CD14-positive monocyte (primary cell): ENCODE results near the gene RPS15. TPM values are rescaled to one million over a fixed set of nuclear protein-coding genes. Genes with fewer than 3 reads are reported as not detected.
A peak's percentile ranks its signal among the peaks of the same experiment; 100 is the strongest.

ENCODE experiments used
- DNase-seq, 3 donors: peaks; one replicate each; pipeline ENCODE4 v3.0.0-alpha.2; 2011 to 2022
- H2AFZ ChIP-seq: 2 replicates; pipeline ENCODE4 v1.6.0; 2012; ENCODE audit warnings: mild to moderate bottlenecking, low read depth, low read length, inconsistent platforms; ENCODE audit not compliant: insufficient read depth, poor library complexity, severe bottlenecking
- H3K27ac ChIP-seq, 2 donors: 1 replicate in 1 of 2; 2 replicates in 1 of 2; pipeline ENCODE4 v1.5.1; 2012 to 2013; ENCODE audit warnings: low read length in 2 of 2, control low read depth in 1 of 2, inconsistent platforms in 1 of 2, low read depth in 1 of 2, mild to moderate bottlenecking in 1 of 2
- H3K27me3 ChIP-seq, 2 donors: one replicate each; pipeline versions ENCODE4 v1.6.0 to v1.6.1; 2011 to 2013; ENCODE audit warnings: low read length in 2 of 2; ENCODE audit not compliant: control insufficient read depth in 2 of 2, insufficient read depth in 2 of 2
- H3K36me3 ChIP-seq, 2 donors: replicated peaks in 1 of 2; 1 replicate in 1 of 2; 2 replicates in 1 of 2; pipeline versions ENCODE4 v1.5.1 to v1.6.1; 2012 to 2013; ENCODE audit warnings: low read length in 2 of 2, control low read depth in 1 of 2, inconsistent platforms in 1 of 2, mild to moderate bottlenecking in 1 of 2; ENCODE audit not compliant: insufficient read depth in 2 of 2, control insufficient read depth in 1 of 2
- H3K4me1 ChIP-seq, 2 donors: 1 replicate in 1 of 2; 2 replicates in 1 of 2; pipeline versions ENCODE4 v1.5.1 to v1.6.1; 2012 to 2013; ENCODE audit warnings: low read length in 2 of 2, control low read depth in 1 of 2, inconsistent platforms in 1 of 2, mild to moderate bottlenecking in 1 of 2, moderate library complexity in 1 of 2; ENCODE audit not compliant: insufficient read depth in 2 of 2, control insufficient read depth in 1 of 2
- H3K4me2 ChIP-seq: replicated peaks from 2 replicates; pipeline ENCODE3; 2012; ENCODE audit warnings: low read length, moderate library complexity, mild to moderate bottlenecking; ENCODE audit not compliant: poor library complexity, severe bottlenecking; ENCODE audit errors: extremely low read depth
- H3K4me3 ChIP-seq, 3 experiments: fragments of 200-600 bp in 1 of 3; sonication (generic) in 1 of 3; replicated peaks in 1 of 3; 1 replicate in 2 of 3; 2 replicates in 1 of 3; pipeline ENCODE4 v1.5.1; 2011 to 2013; ENCODE audit warnings: low read length in 3 of 3, mild to moderate bottlenecking in 3 of 3, control low read depth in 2 of 3, low read depth in 2 of 3, inconsistent platforms in 1 of 3, moderate library complexity in 1 of 3
- H3K79me2 ChIP-seq: 2 replicates; pipeline ENCODE4 v1.6.0; 2012; ENCODE audit warnings: mild to moderate bottlenecking, control low read depth, inconsistent platforms, low read length, moderate library complexity; ENCODE audit not compliant: insufficient read depth
- H3K9ac ChIP-seq: 2 replicates; pipeline ENCODE4 v1.6.0; 2017; ENCODE audit warnings: low read length, mild to moderate bottlenecking; ENCODE audit not compliant: insufficient read depth, poor library complexity, severe bottlenecking
- H3K9me3 ChIP-seq, 2 donors: replicated peaks in 1 of 2; 1 replicate in 1 of 2; 2 replicates in 1 of 2; pipeline versions ENCODE4 v1.5.1 to v1.6.1; 2012 to 2013; ENCODE audit warnings: low read length in 2 of 2, control low read depth in 1 of 2; ENCODE audit not compliant: control insufficient read depth in 1 of 2, insufficient read depth in 1 of 2
- H4K20me1 ChIP-seq: 2 replicates; pipeline ENCODE4 v1.6.0; 2012; ENCODE audit warnings: mild to moderate bottlenecking, low read length, control low read depth, moderate library complexity; ENCODE audit not compliant: insufficient read depth
- H3K27ac Mint-ChIP-seq, 7 donors: one replicate each; pipeline ENCODE4 v1.8.0; 2020; ENCODE audit warnings: mild to moderate bottlenecking in 7 of 7, mixed read lengths in 7 of 7, moderate library complexity in 6 of 7, inconsistent platforms in 2 of 7
- H3K27me3 Mint-ChIP-seq, 3 donors: one replicate each; pipeline ENCODE4 v1.8.0; 2021 to 2022; ENCODE audit warnings: low read depth in 3 of 3, mild to moderate bottlenecking in 3 of 3, mixed read lengths in 3 of 3, moderate library complexity in 3 of 3, inconsistent platforms in 1 of 3
- H3K36me3 Mint-ChIP-seq, 2 donors: one replicate each; pipeline ENCODE4 v1.8.0; 2020; ENCODE audit warnings: mixed read lengths in 2 of 2, inconsistent platforms in 1 of 2, mild to moderate bottlenecking in 1 of 2
- H3K4me1 Mint-ChIP-seq: one replicate; pipeline ENCODE4 v1.8.0; 2020; ENCODE audit warnings: mild to moderate bottlenecking, mixed read lengths
- H3K4me3 Mint-ChIP-seq, 2 donors: one replicate each; pipeline ENCODE4 v1.8.0; 2020; ENCODE audit warnings: mild to moderate bottlenecking in 2 of 2, mixed read lengths in 2 of 2, moderate library complexity in 1 of 2
- H3K9me3 Mint-ChIP-seq, 7 donors: one replicate each; pipeline ENCODE4 v1.8.0; 2020 to 2022; ENCODE audit warnings: mixed read lengths in 7 of 7, mild to moderate bottlenecking in 6 of 7, moderate library complexity in 6 of 7, inconsistent platforms in 2 of 7
- WGBS: methylation state at CpG from one replicate; pipeline ENCODE4 v1.1.5; 2013; ENCODE audit warnings: missing lambda C conversion rate; ENCODE audit not compliant: insufficient coverage; 5-methylcytosine and 5-hydroxymethylcytosine counted together
- intact Hi-C, 2 donors: fragments of 100-400 bp; cut with micrococcal nuclease; formaldehyde crosslinking; loops; one replicate each; pipeline versions ENCODE4 v1.15.0 to v1.15.1; 2023
- polyA plus RNA-seq, 3 donors: library from polyadenylated mRNA; depleted of rRNA in 1 of 3; unstranded in 2 of 3; stranded (reverse) in 1 of 3; fragments of 300-500 nt in 2 of 3; fragments of >200 nt in 1 of 3; fragmentation: Illumina TruSeq in 2 of 3; gene quantifications; 1 replicate in 2 of 3; 2 replicates in 1 of 3; pipeline ENCODE4 v1.2.3, GENCODE V29; 2012 to 2021
- TF ChIP-seq, protein P1 (sequence below): fragments of 200-600 bp; IDR thresholded peaks from one replicate; pipeline ENCODE4 v1.8.0; 2022; ENCODE audit warnings: antibody characterized with exemption, mild to moderate bottlenecking

RPS15 gene
- polyA plus RNA-seq, 3 donors, result 1,318 to 3,451 (median 1,526) TPM

DNA sequence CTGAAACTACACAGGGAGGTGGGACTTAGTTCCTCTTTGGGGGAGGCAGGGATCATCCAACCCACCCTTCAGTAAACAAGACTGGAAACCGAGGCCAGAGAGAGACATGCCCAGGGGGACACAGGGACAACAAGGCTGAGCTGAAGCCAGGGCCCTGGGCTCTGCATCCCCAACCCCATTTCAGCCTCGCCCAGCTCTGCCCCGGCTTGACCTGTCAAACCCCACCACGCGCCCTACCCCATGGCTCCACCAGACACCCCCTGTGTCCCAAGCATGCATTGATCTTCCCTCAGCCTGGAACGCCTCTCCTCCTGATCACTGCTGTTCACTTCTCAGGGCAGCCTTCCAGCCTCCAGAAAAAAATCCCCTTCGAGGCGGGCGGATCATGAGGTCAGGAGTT lies 9.7 kb downstream of the RPS15 start:
- Histone ChIP-seq H3K9me3 (peaks cover 0 to 23% of the 10 kb centered on the region in 2 donors), H3K79me2 (no peaks in the 10 kb centered on the region), H3K4me3 (no peak overlapping the region), H3K9ac (no peak overlapping the region), H3K36me3 (no peaks in the 10 kb centered on the region), H2AFZ (no peak overlapping the region), H3K27me3 (peaks cover 45 to 79% of the 10 kb centered on the region in 2 donors), H4K20me1 (peaks cover 42% of the 10 kb centered on the region), H3K4me1 (peaks cover 14 to 32% of the 10 kb centered on the region in 2 donors), H3K27ac (no peak overlapping the region), H3K4me2 (no peak overlapping the region)
- H3K36me3 Mint-ChIP-seq, result peaks cover 0 to 7% of the 10 kb centered on the region in 2 donors
- peaks cover 0 to 28% (median 15%) of the 10 kb centered on the region in 7 donors for H3K9me3 Mint-ChIP-seq
- intact Hi-C loops, result loop anchor here in 1 of 2 donors (10.0 kb wide), 1 partner anchor 67 kb away; the partner anchor contains the start of gene ADAMTSL5
- peak overlapping the region in 1 of 2 donors; percentile 87 for H3K4me3 Mint-ChIP-seq
- no peak overlapping the region for H3K27ac Mint-ChIP-seq
- H3K27me3 Mint-ChIP-seq, result peaks cover 65 to 91% (median 69%) of the 10 kb centered on the region in 3 donors
- WGBS, result 75% methylated on average over 6 of the region's 9 CpGs
- TF ChIP-seq, protein P1, sequence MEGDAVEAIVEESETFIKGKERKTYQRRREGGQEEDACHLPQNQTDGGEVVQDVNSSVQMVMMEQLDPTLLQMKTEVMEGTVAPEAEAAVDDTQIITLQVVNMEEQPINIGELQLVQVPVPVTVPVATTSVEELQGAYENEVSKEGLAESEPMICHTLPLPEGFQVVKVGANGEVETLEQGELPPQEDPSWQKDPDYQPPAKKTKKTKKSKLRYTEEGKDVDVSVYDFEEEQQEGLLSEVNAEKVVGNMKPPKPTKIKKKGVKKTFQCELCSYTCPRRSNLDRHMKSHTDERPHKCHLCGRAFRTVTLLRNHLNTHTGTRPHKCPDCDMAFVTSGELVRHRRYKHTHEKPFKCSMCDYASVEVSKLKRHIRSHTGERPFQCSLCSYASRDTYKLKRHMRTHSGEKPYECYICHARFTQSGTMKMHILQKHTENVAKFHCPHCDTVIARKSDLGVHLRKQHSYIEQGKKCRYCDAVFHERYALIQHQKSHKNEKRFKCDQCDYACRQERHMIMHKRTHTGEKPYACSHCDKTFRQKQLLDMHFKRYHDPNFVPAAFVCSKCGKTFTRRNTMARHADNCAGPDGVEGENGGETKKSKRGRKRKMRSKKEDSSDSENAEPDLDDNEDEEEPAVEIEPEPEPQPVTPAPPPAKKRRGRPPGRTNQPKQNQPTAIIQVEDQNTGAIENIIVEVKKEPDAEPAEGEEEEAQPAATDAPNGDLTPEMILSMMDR, result no peak
- DNase-seq, result no peak
- peaks cover 15% of the 10 kb centered on the region for H3K4me1 Mint-ChIP-seq

DNA sequence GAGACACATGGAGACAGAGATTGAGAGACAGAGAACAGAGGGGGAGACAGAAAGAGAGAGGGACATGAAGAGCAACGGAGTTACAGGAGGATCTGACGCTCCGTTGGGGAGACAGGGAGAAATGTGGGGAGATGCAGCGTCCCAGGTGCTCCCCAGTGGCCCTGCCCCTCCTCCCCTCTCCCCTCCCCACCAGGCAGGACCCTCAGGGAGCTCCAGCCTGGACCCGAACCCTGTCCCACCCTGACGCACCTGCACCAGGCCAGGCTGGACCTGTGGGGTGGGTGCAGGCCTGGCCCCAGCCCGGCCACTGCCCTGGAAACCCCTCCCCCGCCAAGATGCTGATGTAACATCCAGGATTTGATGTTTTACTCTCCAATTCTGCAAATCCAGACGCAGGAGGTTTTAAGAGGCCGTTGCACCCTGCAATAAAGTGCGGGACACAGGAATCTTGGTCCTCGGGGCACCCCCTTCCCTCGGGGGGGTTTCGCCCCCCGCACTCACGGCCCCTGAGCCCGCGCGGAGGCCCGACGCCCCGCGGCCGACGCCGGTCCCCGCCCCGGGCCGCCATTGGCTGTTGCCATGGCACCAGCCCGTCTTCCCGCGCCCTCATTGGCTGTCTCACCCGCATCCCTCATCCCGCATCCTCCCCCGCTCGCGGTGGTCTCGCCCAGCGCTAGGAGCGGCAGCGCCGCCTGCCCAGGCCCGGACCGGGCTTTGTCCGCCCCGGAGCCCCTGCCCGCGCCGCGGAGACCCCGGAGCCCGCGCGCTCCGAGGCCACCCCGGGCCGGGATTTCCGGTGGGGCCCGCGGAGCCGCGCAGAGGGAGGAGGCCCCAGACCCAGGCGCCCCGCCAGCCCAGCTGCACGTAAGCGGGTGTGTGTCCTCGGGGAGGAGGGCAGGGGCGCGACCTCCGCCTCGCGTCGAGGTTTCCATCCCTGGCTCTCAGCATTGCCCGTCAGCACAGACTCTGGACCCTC lies 11.6 kb downstream of the RPS15 start, which contains the start of gene APC2:
TSS of gene APC2 (plus strand) at position 655 of the 976 bp plus-strand sequence. CDS start 2,881 bp downstream, outside the sequence.
- DNase-seq, result no peak
- peak within 1 kb of the TSS in 1 of 2 donors; percentile 83 for H3K4me3 Mint-ChIP-seq
- Histone ChIP-seq H3K27ac (no peak within 1 kb of the TSS), H3K9me3 (peaks cover 0 to 23% of the 10 kb centered on the region in 2 donors), H3K36me3 (no peaks in the 10 kb centered on the region), H3K27me3 (peaks cover 48 to 88% of the 10 kb centered on the region in 2 donors), H3K4me1 (peaks cover 11 to 22% of the 10 kb centered on the region in 2 donors), H3K9ac (no peak within 1 kb of the TSS), H3K4me3 (no peak within 1 kb of the TSS), H3K4me2 (no peak within 1 kb of the TSS), H4K20me1 (peaks cover 25% of the 10 kb centered on the region), H3K79me2 (no peaks in the 10 kb centered on the region), H2AFZ (no peak within 1 kb of the TSS)
- peaks cover 0 to 7% of the 10 kb centered on the region in 2 donors for H3K36me3 Mint-ChIP-seq
- intact Hi-C loops, result loop anchor here in 1 of 2 donors (10.0 kb wide), 1 partner anchor 65 kb away; the partner anchor contains the start of gene ADAMTSL5
- TF ChIP-seq, protein P1, result no peak
- peaks cover 12% of the 10 kb centered on the region for H3K4me1 Mint-ChIP-seq
- H3K27me3 Mint-ChIP-seq, result peaks cover 76 to 98% (median 85%) of the 10 kb centered on the region in 3 donors
- 4% methylated on average over 68 of the region's 74 CpGs for WGBS
- H3K27ac Mint-ChIP-seq, result no peak within 1 kb of the TSS
- peaks cover 0 to 34% (median 15%) of the 10 kb centered on the region in 7 donors for H3K9me3 Mint-ChIP-seq
